Right lobe of liver (tissue), 6 donors: ENCODE measurements around the gene SASH1. TPM values are rescaled to one million over a fixed set of nuclear protein-coding genes. Genes with fewer than 3 reads are reported as not detected.
A peak's percentile ranks its signal among the peaks of the same experiment; 100 is the strongest.

ENCODE experiments used
- ATAC-seq, 4 donors: fragments of 200-7000 bp; cut with Tn5 transposase; one replicate each; pipeline ENCODE4 v1.9.1; 2020; ENCODE audit warnings: mild to moderate bottlenecking in 4 of 4, moderate library complexity in 4 of 4
- DNase-seq, 3 donors: peaks; one replicate each; pipeline ENCODE4 v3.0.0-alpha.2; 2020
- H3K27ac ChIP-seq, 3 donors: fragments of 200-600 bp; one replicate each; pipeline ENCODE4 v1.8.0; 2022
- H3K27me3 ChIP-seq, 2 donors: fragments of 200-600 bp; one replicate each; pipeline ENCODE4 v1.8.0; 2022
- H3K36me3 ChIP-seq, 4 donors: fragments of 200-600 bp; sonication (generic) in 1 of 4; one replicate each; pipeline versions ENCODE4 v1.5.1 to v1.8.0; 2017 to 2022; ENCODE audit warnings: control low read depth in 1 of 4
- H3K4me1 ChIP-seq, 4 donors: fragments of 200-600 bp; sonication (generic) in 1 of 4; one replicate each; pipeline versions ENCODE4 v1.5.1 to v1.8.0; 2017 to 2022; ENCODE audit warnings: control low read depth in 1 of 4
- H3K4me3 ChIP-seq, 3 donors: fragments of 200-600 bp; one replicate each; pipeline ENCODE4 v1.8.0; 2022
- H3K9me3 ChIP-seq, 4 donors: fragments of 200-600 bp; sonication (generic) in 1 of 4; one replicate each; pipeline versions ENCODE4 v1.5.1 to v1.8.0; 2017 to 2022; ENCODE audit warnings: control low read depth in 1 of 4
- POLR2A ChIP-seq: fragments of 450-650 bp; IDR thresholded peaks from one replicate; pipeline ENCODE4 v1.6.1; 2017; ENCODE audit warnings: antibody characterized with exemption, mild to moderate bottlenecking
- WGBS: methylation state at CpG from one replicate; pipeline ENCODE4 v1.1.6; 2018; ENCODE audit warnings: low coverage, low lambda C conversion rate; ENCODE audit not compliant: insufficient coverage; ENCODE audit errors: missing lambda C conversion rate; 5-methylcytosine and 5-hydroxymethylcytosine counted together
- intact Hi-C, 2 donors: fragments of 100-400 bp; cut with DNase I; formaldehyde crosslinking; loops; one replicate each; pipeline versions ENCODE4 v1.11.2 to v1.14.1; 2022
- total RNA-seq, 6 experiments: library from RNA; depleted of rRNA in 2 of 6; stranded (reverse); fragments of >200 nt in 2 of 6; fragmentation: NEBNext Ultra II Directional in 3 of 6; extraction: Animal tissue kit (Norgen Biotek cat#: 25700) in 3 of 6; gene quantifications; one replicate each; pipeline versions ENCODE4 v1.1.0 to v1.2.4, GENCODE V29; 2016 to 2023
- TF ChIP-seq, protein P1 (sequence below), 4 donors: fragments of 200-600 bp in 3 of 4; fragments of 450-650 bp in 1 of 4; IDR thresholded peaks; one replicate each; pipeline versions ENCODE4 v1.5.1 to v1.8.0; 2016 to 2022; ENCODE audit warnings: antibody characterized with exemption in 4 of 4, mild to moderate bottlenecking in 2 of 4
- donor health status: DM: no; HTN: yes; CAD: no.
- donor health status: DM: no; HTN: no; CAD: no.
- donor health status: DM: no; HTN: no; CAD: no.
- donor health status: DM: no; HTN: yes; CAD: no.
- donor health status: DM: no; HTN: yes; CAD: no.

SASH1 gene
- total RNA-seq, 6 experiments from 2014 or later = 12.0 to 19.0 (median 15.8) TPM

DNA sequence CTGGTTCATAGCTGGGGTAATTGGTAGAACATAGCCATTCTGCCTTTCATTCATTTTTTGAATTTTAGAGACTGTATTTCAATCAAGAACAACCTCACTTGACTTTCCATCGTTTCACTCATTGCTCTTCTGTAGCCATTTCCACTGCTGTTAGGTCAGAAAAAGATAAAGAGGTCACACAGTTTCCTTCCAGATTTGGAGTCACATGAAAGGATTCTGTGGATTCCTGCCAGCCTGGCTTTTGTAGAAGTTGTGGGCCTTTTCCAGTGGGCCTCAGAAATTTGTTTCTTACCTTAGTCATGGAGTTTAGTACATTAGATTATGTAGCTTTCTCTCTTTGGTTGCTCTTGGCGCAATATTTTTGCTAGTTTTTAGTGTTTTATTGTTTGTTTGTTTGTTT is 157.8 kb downstream of the SASH1 start:
- Histone ChIP-seq H3K4me3 (no peak overlapping the region), H3K36me3 (no peaks in the 10 kb centered on the region), H3K27me3 (no peaks in the 10 kb centered on the region), H3K27ac (no peak overlapping the region), H3K4me1 (no peaks in the 10 kb centered on the region), H3K9me3 (no peaks in the 10 kb centered on the region)
- TF ChIP-seq POLR2A = no peak
- TF ChIP-seq, protein P1, sequence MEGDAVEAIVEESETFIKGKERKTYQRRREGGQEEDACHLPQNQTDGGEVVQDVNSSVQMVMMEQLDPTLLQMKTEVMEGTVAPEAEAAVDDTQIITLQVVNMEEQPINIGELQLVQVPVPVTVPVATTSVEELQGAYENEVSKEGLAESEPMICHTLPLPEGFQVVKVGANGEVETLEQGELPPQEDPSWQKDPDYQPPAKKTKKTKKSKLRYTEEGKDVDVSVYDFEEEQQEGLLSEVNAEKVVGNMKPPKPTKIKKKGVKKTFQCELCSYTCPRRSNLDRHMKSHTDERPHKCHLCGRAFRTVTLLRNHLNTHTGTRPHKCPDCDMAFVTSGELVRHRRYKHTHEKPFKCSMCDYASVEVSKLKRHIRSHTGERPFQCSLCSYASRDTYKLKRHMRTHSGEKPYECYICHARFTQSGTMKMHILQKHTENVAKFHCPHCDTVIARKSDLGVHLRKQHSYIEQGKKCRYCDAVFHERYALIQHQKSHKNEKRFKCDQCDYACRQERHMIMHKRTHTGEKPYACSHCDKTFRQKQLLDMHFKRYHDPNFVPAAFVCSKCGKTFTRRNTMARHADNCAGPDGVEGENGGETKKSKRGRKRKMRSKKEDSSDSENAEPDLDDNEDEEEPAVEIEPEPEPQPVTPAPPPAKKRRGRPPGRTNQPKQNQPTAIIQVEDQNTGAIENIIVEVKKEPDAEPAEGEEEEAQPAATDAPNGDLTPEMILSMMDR (IDR thresholded peaks at IDR 0.05) = no peak
- ATAC-seq (peak in 1 of 4 donors; percentile 23), DNase-seq (no peak)
- WGBS = 68% methylated on average over 2 of the region's 2 CpGs
- intact Hi-C loops = no loop called here

- Histone ChIP-seq H3K4me3 (no peak overlapping the region), H3K36me3 (no peaks in the 10 kb centered on the region), H3K4me1 (no peaks in the 10 kb centered on the region), H3K27me3 (no peaks in the 10 kb centered on the region), H3K9me3 (no peaks in the 10 kb centered on the region), H3K27ac (no peak overlapping the region)
- whole genome bisulfite sequencing = 100% methylated on average over 3 of the region's 5 CpGs
- intact Hi-C loops = no loop called here
- TF ChIP-seq, protein P1 (IDR thresholded peaks at IDR 0.05) = no peak
- no peak for TF ChIP-seq POLR2A
- DNase-seq = no peak
- no peak for ATAC-seq
These were observed 158.5 kb downstream of the SASH1 start for GRCh38 chr6:148501178-148501590.

GRCh38 chr6:148502083-148502772 is 159.6 kb downstream of the SASH1 start:
- H3K9me3 ChIP-seq = no peaks in the 10 kb centered on the region
- H3K4me1 ChIP-seq = no peaks in the 10 kb centered on the region
- ATAC-seq (peak in 3 of 4 donors; percentile 22 to 75 (median 44)), DNase-seq (no peak)
- H3K27ac ChIP-seq = no peak overlapping the region
- intact Hi-C loops = no loop called here
- H3K36me3 ChIP-seq = no peaks in the 10 kb centered on the region
- no peaks in the 10 kb centered on the region for H3K27me3 ChIP-seq
- H3K4me3 ChIP-seq = no peak overlapping the region
- TF ChIP-seq, protein P1 (IDR thresholded peaks at IDR 0.05) = no peak
- TF ChIP-seq POLR2A = no peak
- WGBS = 63% methylated on average over 8 of the region's 8 CpGs

DNA sequence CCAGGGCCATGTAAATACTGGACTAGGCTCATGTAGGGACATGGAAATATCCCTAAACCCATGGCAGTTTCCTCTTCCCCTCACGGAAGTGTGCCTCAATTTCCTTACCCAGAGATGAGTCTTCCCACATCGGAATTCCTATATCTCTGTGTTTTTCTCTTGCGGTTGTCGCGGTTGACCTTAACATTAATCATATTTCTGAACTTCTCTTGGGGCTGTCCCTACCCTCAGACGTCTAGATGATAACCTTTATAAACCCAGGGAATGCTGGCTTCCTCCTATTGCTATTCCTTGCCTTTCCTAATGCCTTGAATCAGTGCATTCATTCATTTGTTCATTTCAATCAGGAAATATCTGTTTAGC is 160.1 kb downstream of the SASH1 start:
- WGBS = 66% methylated on average over 5 of the region's 6 CpGs

More for the DNA sequence above, 160.1 kb downstream of the SASH1 start:
- intact Hi-C loops = no loop called here
- no peak overlapping the region for H3K27ac ChIP-seq
- TF ChIP-seq, protein P1 (IDR thresholded peaks at IDR 0.05) = no peak
- TF ChIP-seq POLR2A = no peak
- DNase-seq (no peak), ATAC-seq (no peak)
- no peaks in the 10 kb centered on the region for H3K4me1 ChIP-seq
- no peaks in the 10 kb centered on the region for H3K9me3 ChIP-seq
- H3K27me3 ChIP-seq = no peaks in the 10 kb centered on the region
- H3K4me3 ChIP-seq = no peak overlapping the region
- H3K36me3 ChIP-seq = no peaks in the 10 kb centered on the region
